GM23338 (cell line): Measurements from ENCODE around the gene SMU1. TPM values are rescaled to one million over a fixed set of nuclear protein-coding genes. Genes with fewer than 3 reads are reported as not detected.

Experiments
- ATAC-seq: fragments of 200-7000 bp; cut with Tn5 transposase; 3 replicates; pipeline ENCODE4 v1.9.1; 2020
- DNase-seq: peaks from one replicate; pipeline ENCODE4 v3.0.0-alpha.2; 2015; ENCODE audit warnings: low spot score
- H2AFZ ChIP-seq: fragments of 200-600 bp; sonication (generic); 2 replicates; pipeline ENCODE4 v1.8.0; 2016; ENCODE audit warnings: antibody characterized with exemption, mild to moderate bottlenecking, moderate library complexity
- H3F3A ChIP-seq: fragments of 200-600 bp; sonication (generic); replicated peaks from 2 replicates; pipeline ENCODE4 v1.8.0; 2017; ENCODE audit warnings: antibody characterized with exemption, mixed run types, low read depth
- H3K27ac ChIP-seq: fragments of 200-600 bp; sonication (generic); 2 replicates; pipeline ENCODE4 v1.6.1; 2016; ENCODE audit warnings: low read depth
- H3K27me3 ChIP-seq: fragments of 200-600 bp; sonication (generic); 2 replicates; pipeline ENCODE4 v1.8.0; 2016; ENCODE audit warnings: mild to moderate bottlenecking, mixed run types, moderate library complexity; ENCODE audit not compliant: insufficient read depth
- H3K36me3 ChIP-seq: fragments of 200-600 bp; sonication (generic); 2 replicates; pipeline ENCODE4 v1.8.0; 2016; ENCODE audit warnings: mild to moderate bottlenecking; ENCODE audit not compliant: insufficient read depth
- H3K4me1 ChIP-seq: fragments of 200-600 bp; sonication (generic); 2 replicates; pipeline ENCODE4 v1.8.0; 2016; ENCODE audit warnings: mild to moderate bottlenecking, moderate library complexity; ENCODE audit not compliant: insufficient read depth
- H3K4me2 ChIP-seq: fragments of 200-600 bp; sonication (generic); 2 replicates; pipeline ENCODE4 v1.7.1; 2017; ENCODE audit warnings: mixed run types
- H3K4me3 ChIP-seq: fragments of 200-600 bp; sonication (generic); 2 replicates; pipeline ENCODE4 v1.6.1; 2016; ENCODE audit warnings: mixed run types
- H3K79me2 ChIP-seq: fragments of 200-600 bp; sonication (generic); replicated peaks from 2 replicates; pipeline ENCODE4 v1.8.0; 2017; ENCODE audit warnings: mild to moderate bottlenecking; ENCODE audit not compliant: insufficient read depth
- H3K9me2 ChIP-seq: fragments of 200-600 bp; sonication (generic); 2 replicates; pipeline ENCODE4 v1.8.0; 2017; ENCODE audit not compliant: insufficient read depth
- H4K20me1 ChIP-seq: fragments of 200-600 bp; sonication (generic); replicated peaks from 2 replicates; pipeline ENCODE4 v1.8.0; 2017; ENCODE audit warnings: mild to moderate bottlenecking; ENCODE audit not compliant: insufficient read depth
- H3K27ac Mint-ChIP-seq: 2 replicates; pipeline ENCODE4 v1.8.0; 2020; ENCODE audit warnings: inconsistent platforms, mild to moderate bottlenecking, moderate library complexity, mixed read lengths
- H3K27me3 Mint-ChIP-seq: 3 replicates; pipeline ENCODE4 v1.8.0; 2022; ENCODE audit warnings: low read depth, mild to moderate bottlenecking, moderate library complexity, mixed read lengths, inconsistent platforms; ENCODE audit not compliant: insufficient read depth, poor library complexity
- H3K36me3 Mint-ChIP-seq: 3 replicates; pipeline ENCODE4 v1.8.0; 2021; ENCODE audit warnings: low read depth, mild to moderate bottlenecking, inconsistent platforms, moderate library complexity, mixed read lengths
- H3K4me1 Mint-ChIP-seq: 3 replicates; pipeline ENCODE4 v1.8.0; 2020; ENCODE audit warnings: mild to moderate bottlenecking, inconsistent platforms, mixed read lengths
- H3K4me3 Mint-ChIP-seq: 3 replicates; pipeline ENCODE4 v1.8.0; 2021; ENCODE audit warnings: moderate library complexity, mild to moderate bottlenecking, inconsistent platforms, mixed read lengths
- H3K9me3 Mint-ChIP-seq: 3 replicates; pipeline ENCODE4 v1.8.0; 2020; ENCODE audit warnings: moderate library complexity, mild to moderate bottlenecking, inconsistent platforms, mixed read lengths
- CREB1 ChIP-seq: fragments of 250-450 bp; sonication (Bioruptor Pico); IDR thresholded peaks from 2 replicates; pipeline ENCODE4 v1.5.0; 2020; ENCODE audit warnings: low read depth, mild to moderate bottlenecking, moderate library complexity
- EZH2 ChIP-seq: fragments of 200-600 bp; sonication (generic); IDR thresholded peaks from one replicate; pipeline ENCODE4 v1.8.0; 2017; ENCODE audit warnings: antibody characterized with exemption, mild to moderate bottlenecking, low read depth; ENCODE audit not compliant: unreplicated experiment
- EZH2phosphoT487 ChIP-seq: fragments of 200-600 bp; sonication (generic); IDR thresholded peaks from one replicate; pipeline ENCODE4 v1.8.1; 2018; ENCODE audit warnings: antibody characterized with exemption; ENCODE audit not compliant: unreplicated experiment
- JUNB ChIP-seq: IDR thresholded peaks from one replicate; pipeline ENCODE4 v1.6.1; 2016; ENCODE audit warnings: antibody characterized with exemption; ENCODE audit not compliant: unreplicated experiment
- NANOG ChIP-seq: IDR thresholded peaks from 2 replicates; pipeline ENCODE4 v1.6.1; 2016; ENCODE audit warnings: antibody characterized with exemption, borderline replicate concordance
- POLR2AphosphoS5 ChIP-seq: IDR thresholded peaks from 2 replicates; pipeline ENCODE4 v1.6.1; 2016; ENCODE audit warnings: antibody characterized with exemption, low read depth
- STAT1 ChIP-seq: IDR thresholded peaks from one replicate; pipeline ENCODE4 v1.6.1; 2016; ENCODE audit warnings: antibody characterized with exemption; ENCODE audit not compliant: unreplicated experiment
- ZNF114 ChIP-seq: fragments of 250-450 bp; sonication (Bioruptor Pico); IDR thresholded peaks from 2 replicates; pipeline ENCODE4 v1.5.0; 2020; ENCODE audit warnings: mild to moderate bottlenecking, moderate library complexity
- ZNF331 ChIP-seq: fragments of 250-450 bp; sonication (Bioruptor Pico); IDR thresholded peaks from 2 replicates; pipeline ENCODE4 v1.5.0; 2020; ENCODE audit warnings: low read depth, mild to moderate bottlenecking, moderate library complexity
- ZNF462 ChIP-seq: fragments of 250-450 bp; sonication (Bioruptor Pico); IDR thresholded peaks from 2 replicates; pipeline ENCODE4 v1.5.0; 2020; ENCODE audit warnings: mild to moderate bottlenecking, moderate library complexity
- polyA plus RNA-seq: library from polyadenylated mRNA; unstranded; fragments of >200 nt; fragmentation: Nextera tagmentation; extraction: Ambion mirVana; gene quantifications from 2 replicates; pipeline ENCODE4 v1.2.1, GENCODE V29; 2016
- total RNA-seq: library from RNA; depleted of rRNA; stranded (reverse); fragments of >200 nt; shearing (Covaris generic); gene quantifications from 2 replicates; pipeline ENCODE4 v1.2.3, GENCODE V29; 2014
- TF ChIP-seq, protein P1 (sequence below): IDR thresholded peaks from one replicate; pipeline ENCODE4 v1.6.1; 2018; ENCODE audit warnings: antibody characterized with exemption; ENCODE audit not compliant: unreplicated experiment
- TF ChIP-seq, protein P2 (sequence below): IDR thresholded peaks from 2 replicates; pipeline ENCODE4 v1.6.1; 2016; ENCODE audit warnings: antibody characterized with exemption

SMU1 gene
- total and polyA plus RNA-seq, 2 experiments from 2014 or later: 14.3 to 23.8 TPM

- H3K4me3 ChIP-seq: peak within 1 kb of the TSS; percentile 94
- peak within 1 kb of the TSS; percentile 90; the same call in 1 of the 2 replicates for H3K27ac ChIP-seq
- H3K36me3 Mint-ChIP-seq: peaks cover 68% of the 10 kb centered on the region
- peaks cover 95% of the 10 kb centered on the region for H3K79me2 ChIP-seq
- H3K36me3 ChIP-seq: peaks cover 35% of the 10 kb centered on the region
- no peaks in the 10 kb centered on the region; the same call in none of the 2 replicates for H3F3A ChIP-seq
- H3K4me1 ChIP-seq: peaks cover 28% of the 10 kb centered on the region
- no peaks in the 10 kb centered on the region for H3K9me2 ChIP-seq
- peaks cover 8% of the 10 kb centered on the region for H3K27me3 Mint-ChIP-seq
- peak within 1 kb of the TSS; percentile 98 for H3K27ac Mint-ChIP-seq
- 0 out of 2 replicates have a peak within 1 kb of the TSS, but pooled peaks have one; percentile 85 for H2AFZ ChIP-seq
- H3K4me3 Mint-ChIP-seq: peak within 1 kb of the TSS; percentile 98
- no peaks in the 10 kb centered on the region for H3K27me3 ChIP-seq
- H3K4me2 ChIP-seq: peak within 1 kb of the TSS; percentile 100
- ATAC-seq (peak; percentile 88), DNase-seq (peak; percentile 94)
- H3K4me1 Mint-ChIP-seq: peaks cover 33% of the 10 kb centered on the region
- H4K20me1 ChIP-seq: peaks cover 37% of the 10 kb centered on the region
- TF ChIP-seq, protein P1, sequence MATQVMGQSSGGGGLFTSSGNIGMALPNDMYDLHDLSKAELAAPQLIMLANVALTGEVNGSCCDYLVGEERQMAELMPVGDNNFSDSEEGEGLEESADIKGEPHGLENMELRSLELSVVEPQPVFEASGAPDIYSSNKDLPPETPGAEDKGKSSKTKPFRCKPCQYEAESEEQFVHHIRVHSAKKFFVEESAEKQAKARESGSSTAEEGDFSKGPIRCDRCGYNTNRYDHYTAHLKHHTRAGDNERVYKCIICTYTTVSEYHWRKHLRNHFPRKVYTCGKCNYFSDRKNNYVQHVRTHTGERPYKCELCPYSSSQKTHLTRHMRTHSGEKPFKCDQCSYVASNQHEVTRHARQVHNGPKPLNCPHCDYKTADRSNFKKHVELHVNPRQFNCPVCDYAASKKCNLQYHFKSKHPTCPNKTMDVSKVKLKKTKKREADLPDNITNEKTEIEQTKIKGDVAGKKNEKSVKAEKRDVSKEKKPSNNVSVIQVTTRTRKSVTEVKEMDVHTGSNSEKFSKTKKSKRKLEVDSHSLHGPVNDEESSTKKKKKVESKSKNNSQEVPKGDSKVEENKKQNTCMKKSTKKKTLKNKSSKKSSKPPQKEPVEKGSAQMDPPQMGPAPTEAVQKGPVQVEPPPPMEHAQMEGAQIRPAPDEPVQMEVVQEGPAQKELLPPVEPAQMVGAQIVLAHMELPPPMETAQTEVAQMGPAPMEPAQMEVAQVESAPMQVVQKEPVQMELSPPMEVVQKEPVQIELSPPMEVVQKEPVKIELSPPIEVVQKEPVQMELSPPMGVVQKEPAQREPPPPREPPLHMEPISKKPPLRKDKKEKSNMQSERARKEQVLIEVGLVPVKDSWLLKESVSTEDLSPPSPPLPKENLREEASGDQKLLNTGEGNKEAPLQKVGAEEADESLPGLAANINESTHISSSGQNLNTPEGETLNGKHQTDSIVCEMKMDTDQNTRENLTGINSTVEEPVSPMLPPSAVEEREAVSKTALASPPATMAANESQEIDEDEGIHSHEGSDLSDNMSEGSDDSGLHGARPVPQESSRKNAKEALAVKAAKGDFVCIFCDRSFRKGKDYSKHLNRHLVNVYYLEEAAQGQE: peak; percentile 9
- TF ChIP-seq EZH2 (no peak), STAT1 (no peak), ZNF331 (CRISPR knock-in tag) (no peak), EZH2phosphoT487 (no peak), ZNF462 (no peak), JUNB (no peak), POLR2AphosphoS5 (peak; percentile 97), CREB1 (peak; percentile 89), NANOG (no peak), ZNF114 (CRISPR knock-in tag) (no peak)
- TF ChIP-seq, protein P2, sequence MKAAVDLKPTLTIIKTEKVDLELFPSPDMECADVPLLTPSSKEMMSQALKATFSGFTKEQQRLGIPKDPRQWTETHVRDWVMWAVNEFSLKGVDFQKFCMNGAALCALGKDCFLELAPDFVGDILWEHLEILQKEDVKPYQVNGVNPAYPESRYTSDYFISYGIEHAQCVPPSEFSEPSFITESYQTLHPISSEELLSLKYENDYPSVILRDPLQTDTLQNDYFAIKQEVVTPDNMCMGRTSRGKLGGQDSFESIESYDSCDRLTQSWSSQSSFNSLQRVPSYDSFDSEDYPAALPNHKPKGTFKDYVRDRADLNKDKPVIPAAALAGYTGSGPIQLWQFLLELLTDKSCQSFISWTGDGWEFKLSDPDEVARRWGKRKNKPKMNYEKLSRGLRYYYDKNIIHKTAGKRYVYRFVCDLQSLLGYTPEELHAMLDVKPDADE: 0 out of 2 replicates have a peak, but pooled peaks have one; percentile 40
- no peaks in the 10 kb centered on the region for H3K9me3 Mint-ChIP-seq
These were observed 51.4 kb downstream of the SMU1 start, which contains the start of gene DNAJA1 for GRCh38 chr9:33024966-33025571. Gene DNAJA1 (plus strand): TSS chr9:33025273. CDS start chr9:33026485, 1,212 bp downstream.
